ENCODE measurements around the gene SFT2D2.

- TF ChIP-seq CTCF (IDR thresholded peaks at IDR 0.05) = no peak
- TF ChIP-seq EP300 (IDR thresholded peaks at IDR 0.05) = no peak
- no peak for TF ChIP-seq POLR2A (IDR thresholded peaks at IDR 0.05)
Observed at GRCh38 chr1:168190403-168190802, 35.4 kb upstream of the SFT2D2 start.
